K562 (cell line): ENCODE results near the gene FBXW11.

Source experiments
- ATF2 ChIP-seq: sonication (generic); formaldehyde crosslinking; IDR thresholded peaks from 2 replicates; pipeline ENCODE4 v1.8.1; 2022; ENCODE audit warnings: missing genetic modification reagents
- CTCF ChIP-seq, 3 experiments: IDR thresholded peaks in 2 of 3; conservative IDR thresholded peaks in 1 of 3; 2 replicates each; pipeline ENCODE4 v1.5.1; 2011 to 2012; ENCODE audit warnings: low read length in 3 of 3, mild to moderate bottlenecking in 3 of 3, control low read depth in 2 of 3, improper control_type of control experiment in 1 of 3, inconsistent platforms in 1 of 3, low read depth in 1 of 3, mixed read lengths in 1 of 3, moderate library complexity in 1 of 3; ENCODE audit not compliant: insufficient read depth in 2 of 3
- EGR1 ChIP-seq: fragments of 450-650 bp; conservative IDR thresholded peaks from 2 replicates; pipeline ENCODE4 v1.6.1; 2017; ENCODE audit warnings: mild to moderate bottlenecking
- ELK1 ChIP-seq: sonication (generic); formaldehyde crosslinking; IDR thresholded peaks from 2 replicates; pipeline ENCODE4 v1.8.1; 2022; ENCODE audit warnings: missing genetic modification reagents
- L3MBTL2 ChIP-seq: fragments of 450-650 bp; IDR thresholded peaks from 2 replicates; pipeline ENCODE4 v1.6.1; 2016; ENCODE audit warnings: mild to moderate bottlenecking, moderate library complexity
- MEF2A ChIP-seq: IDR thresholded peaks from 2 replicates; pipeline ENCODE4 v1.6.1; 2011; ENCODE audit warnings: low read depth, mild to moderate bottlenecking, low read length, moderate library complexity; ENCODE audit not compliant: control insufficient read depth
- PBX2 ChIP-seq, 2 experiments: IDR thresholded peaks in 1 of 2; conservative IDR thresholded peaks in 1 of 2; 2 replicates each; pipeline ENCODE4 v1.6.1; 2016; ENCODE audit warnings: low read depth in 2 of 2, mild to moderate bottlenecking in 1 of 2, missing compliant biosample characterization in 1 of 2, missing genetic modification characterization in 1 of 2, moderate library complexity in 1 of 2
- POLR2A ChIP-seq: fragments of 450-650 bp; conservative IDR thresholded peaks from 2 replicates; pipeline ENCODE4 v1.6.1; 2016
- POLR2AphosphoS2 ChIP-seq: IDR thresholded peaks from 2 replicates; pipeline ENCODE4 v1.6.1; 2012; ENCODE audit warnings: low read length, improper control_type of control experiment
- ZBTB40 ChIP-seq, 2 experiments: fragments of 450-650 bp in 1 of 2; sonication (generic) in 1 of 2; formaldehyde crosslinking in 1 of 2; IDR thresholded peaks; 2 replicates each; pipeline versions ENCODE4 v1.7.1 to v1.9.0; 2016 to 2022; ENCODE audit warnings: inconsistent platforms in 1 of 2, mild to moderate bottlenecking in 1 of 2, missing genetic modification reagents in 1 of 2
- ZMIZ1 ChIP-seq, 2 experiments: fragments of 150-350 bp in 1 of 2; IDR thresholded peaks; 2 replicates each; pipeline ENCODE4 v1.6.1; 2012 to 2016; ENCODE audit warnings: low read depth in 2 of 2, low read length in 2 of 2, mild to moderate bottlenecking in 1 of 2, moderate library complexity in 1 of 2

GRCh38 chr5:171851251-171851650 lies 155.2 kb downstream of the FBXW11 start:
- TF ChIP-seq EGR1 (no peak), ZMIZ1 (IDR thresholded peaks at IDR 0.05; ENCODE audit: low read depth in 2 of 2, low read length in 2 of 2) (no peak), MEF2A (no peak), CTCF (IDR thresholded peaks at IDR 0.05 in 2 of 3, conservative IDR thresholded peaks at IDR 0.05 in 1 of 3; ENCODE audit: insufficient read depth in 2 of 3, low read depth in 1 of 3, low read length in 3 of 3) (no peak), L3MBTL2 (no peak), ZBTB40 (IDR thresholded peaks at IDR 0.05) (no peak), ZBTB40 (CRISPR knock-in tag; IDR thresholded peaks at IDR 0.05) (no peak), ATF2 (CRISPR knock-in tag) (no peak), POLR2A (no peak), ELK1 (CRISPR knock-in tag) (no peak), PBX2 (CRISPR knock-in tag; IDR thresholded peaks at IDR 0.05; ENCODE audit: low read depth) (no peak), PBX2 (tag; conservative IDR thresholded peaks at IDR 0.05; ENCODE audit: low read depth) (no peak), POLR2AphosphoS2 (no peak)
